H1 (cell line): ENCODE measurements around the gene ANKRD29. TPM values are rescaled to one million over a fixed set of nuclear protein-coding genes. Genes with fewer than 3 reads are reported as not detected.

Experiments used
- CEBPB ChIP-seq: IDR thresholded peaks from 2 replicates; pipeline ENCODE4 v1.6.1; 2012; ENCODE audit warnings: low read depth, low read length
- EZH2 ChIP-seq: fragments of 200-600 bp; sonication (generic); IDR thresholded peaks from 2 replicates; pipeline ENCODE4 v1.7.1; 2012; ENCODE audit warnings: low read depth, mild to moderate bottlenecking, moderate library complexity, low read length, inconsistent platforms; ENCODE audit not compliant: severe bottlenecking
- SIX5 ChIP-seq: IDR thresholded peaks from 2 replicates; pipeline ENCODE4 v1.6.1; 2011; ENCODE audit warnings: mild to moderate bottlenecking, low read depth, low read length
- polyA plus RNA-seq, 7 experiments: library from polyadenylated mRNA; depleted of rRNA in 3 of 7; stranded (reverse) in 5 of 7; unstranded in 2 of 7; fragments of >200 nt in 5 of 7; fragments of 200-250 nt in 2 of 7; gene quantifications; 1 replicate in 5 of 7; 2 replicates in 1 of 7; 4 replicates in 1 of 7; pipeline versions ENCODE4 v1.2.1 to v1.2.3, GENCODE V29; 2011 to 2013; ENCODE audit warnings: missing spikeins in 2 of 7, mixed read lengths in 2 of 7
- total RNA-seq: library from RNA; stranded (reverse); fragmentation: NEBNext Ultra II Directional; extraction: Animal tissue kit (Norgen Biotek cat#: 25700); gene quantifications from 2 replicates; pipeline ENCODE4 v1.2.1, GENCODE V29; 2021

The ANKRD29 gene
- total and polyA plus RNA-seq, 2 of the 8 experiments (the other 6 are each of a cell fraction or from before 2014, with no cell fraction given), result 3.0 to 7.3 TPM

DNA sequence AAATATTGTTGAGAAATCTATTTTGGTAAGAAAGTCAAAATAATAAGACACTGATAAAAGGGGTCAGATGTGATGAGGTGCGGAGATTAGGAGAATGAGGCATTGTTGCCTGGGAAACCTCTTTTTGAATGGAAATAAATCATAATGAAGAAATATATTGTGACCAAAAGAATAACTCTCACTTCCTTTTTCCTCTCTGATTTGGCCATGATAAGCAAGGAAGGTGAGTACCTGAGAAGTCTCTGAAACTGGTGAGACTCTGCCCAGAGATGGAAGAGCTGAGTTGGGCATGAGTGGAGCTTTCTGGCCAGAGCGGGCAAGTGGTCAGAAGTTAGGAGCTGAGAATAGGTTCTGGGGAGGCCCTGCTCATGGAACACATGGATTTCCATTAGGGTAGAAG, 38.3 kb upstream of the ANKRD29 start (continued):
- TF ChIP-seq EZH2 (no peak), CEBPB (no peak), SIX5 (no peak)
